Umbilical cord (tissue), 2 donors: Measurements from ENCODE around the gene MYH9. TPM values are rescaled to one million over a fixed set of nuclear protein-coding genes. Genes with fewer than 3 reads are reported as not detected.
A peak's percentile ranks its signal among the peaks of the same experiment; 100 is the strongest.
"Not testable (repeated sequence)": the region's sequence is repeated elsewhere in the genome, so short reads cannot be mapped to it uniquely, and the experiment has no call there.

Source experiments
- DNase-seq: peaks from one replicate; pipeline ENCODE4 v3.0.0-alpha.2; 2015; ENCODE audit warnings: low spot score
- total RNA-seq: library from RNA; depleted of rRNA; stranded (reverse); fragments of >200 nt; gene quantifications from one replicate; pipeline ENCODE4 v1.2.3, GENCODE V29; 2014; ENCODE audit warnings: low replicate concordance; ENCODE audit not compliant: insufficient read depth

Gene MYH9
- total RNA-seq, 1 donor from 2014 or later, result 425 TPM

- no peak for DNase-seq
These were observed 91.1 kb downstream of the MYH9 start for GRCh38 chr22:36296690-36297089.

GRCh38 chr22:36295247-36295646 lies 92.5 kb downstream of the MYH9 start:
- DNase-seq, result no peak

- no peak for DNase-seq
These were observed 93.0 kb downstream of the MYH9 start for GRCh38 chr22:36294801-36295200.

- no peak for DNase-seq
These were observed 93.5 kb downstream of the MYH9 start for GRCh38 chr22:36294293-36294620.

- no peak for DNase-seq
These were observed 94.0 kb downstream of the MYH9 start for GRCh38 chr22:36293606-36294292.

GRCh38 chr22:36292823-36293530 lies 94.8 kb downstream of the MYH9 start:
- no peak for DNase-seq

GRCh38 chr22:36291831-36292740 lies 95.7 kb downstream of the MYH9 start:
- no peak for DNase-seq

GRCh38 chr22:36290391-36291075 lies 97.2 kb downstream of the MYH9 start:
- not testable (repeated sequence) for DNase-seq

- DNase-seq, result not testable (repeated sequence)
These were observed 97.8 kb downstream of the MYH9 start for GRCh38 chr22:36289948-36290371.

- no peak for DNase-seq
These were observed 98.3 kb downstream of the MYH9 start for GRCh38 chr22:36289406-36289870.

GRCh38 chr22:36288571-36289405 lies 99.0 kb downstream of the MYH9 start:
- DNase-seq, result no peak

GRCh38 chr22:36287881-36288515 lies 99.8 kb downstream of the MYH9 start:
- no peak for DNase-seq

- DNase-seq, result peak; percentile 63
These were observed 101.4 kb downstream of the MYH9 start for GRCh38 chr22:36286096-36286957.

GRCh38 chr22:36285545-36285944 lies 102.2 kb downstream of the MYH9 start:
- no peak for DNase-seq

GRCh38 chr22:36285017-36285416 lies 102.8 kb downstream of the MYH9 start:
- DNase-seq, result no peak

- DNase-seq, result no peak
These were observed 103.6 kb downstream of the MYH9 start for GRCh38 chr22:36284171-36284571.

- DNase-seq, result no peak
These were observed 105.4 kb downstream of the MYH9 start for GRCh38 chr22:36282328-36282831.

GRCh38 chr22:36281781-36282327 lies 105.9 kb downstream of the MYH9 start:
- no peak for DNase-seq

GRCh38 chr22:36280379-36280778 lies 107.4 kb downstream of the MYH9 start:
- no peak for DNase-seq
